ENCODE data around the gene OR4D11.
A peak's percentile ranks its signal among the peaks of the same experiment; 100 is the strongest.

OR4D11 gene

DNA sequence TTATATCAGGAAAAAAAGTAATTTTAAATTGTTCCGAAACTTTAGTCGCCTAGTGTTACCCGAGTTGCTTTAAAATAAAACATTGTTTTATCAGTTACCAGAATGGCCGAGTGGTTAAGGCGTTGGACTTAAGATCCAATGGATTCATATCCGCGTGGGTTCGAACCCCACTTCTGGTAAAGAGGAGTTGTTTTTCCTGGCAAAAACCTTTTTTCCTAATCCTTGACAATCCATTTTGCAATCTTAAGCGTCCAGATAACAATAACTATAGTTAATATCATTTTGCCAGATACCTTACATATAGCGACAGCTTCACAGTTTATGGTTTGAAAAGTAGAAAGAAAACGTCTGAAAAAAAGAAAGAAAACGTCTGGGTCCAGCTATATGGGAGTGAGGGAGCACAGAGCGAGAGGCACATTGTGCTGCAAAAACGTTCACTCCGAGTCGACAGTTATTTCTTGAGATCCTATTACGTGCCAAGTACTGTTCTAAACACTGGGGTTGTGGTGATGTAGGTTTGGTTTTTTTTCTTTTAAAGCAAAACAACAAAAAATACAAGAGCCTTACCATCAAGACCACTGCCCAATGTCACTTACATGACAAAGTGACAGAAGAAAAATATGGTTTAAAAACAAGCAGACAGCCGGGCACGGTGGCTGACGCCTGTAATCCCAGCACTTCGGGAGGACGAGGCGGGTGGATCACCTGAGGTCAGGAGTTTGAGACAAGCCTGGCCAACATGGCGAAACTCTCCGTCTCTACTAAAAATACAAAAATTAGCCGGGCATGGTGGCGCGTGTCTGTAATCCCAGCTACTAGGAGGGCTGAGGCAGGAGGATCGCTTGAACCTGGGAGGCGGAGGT, 48.5 kb downstream of the OR4D11 start:
- Histone ChIP-seq H3K9me3 (no peaks in the 10 kb centered on the region), H3K4me3 (ENCODE audit: low read depth, low read length) (peak overlapping the region; percentile 64), H3K4me1 (no peaks in the 10 kb centered on the region), H3K27me3 (no peaks in the 10 kb centered on the region), H3K36me3 (no peaks in the 10 kb centered on the region)
- TF ChIP-seq, protein P1, sequence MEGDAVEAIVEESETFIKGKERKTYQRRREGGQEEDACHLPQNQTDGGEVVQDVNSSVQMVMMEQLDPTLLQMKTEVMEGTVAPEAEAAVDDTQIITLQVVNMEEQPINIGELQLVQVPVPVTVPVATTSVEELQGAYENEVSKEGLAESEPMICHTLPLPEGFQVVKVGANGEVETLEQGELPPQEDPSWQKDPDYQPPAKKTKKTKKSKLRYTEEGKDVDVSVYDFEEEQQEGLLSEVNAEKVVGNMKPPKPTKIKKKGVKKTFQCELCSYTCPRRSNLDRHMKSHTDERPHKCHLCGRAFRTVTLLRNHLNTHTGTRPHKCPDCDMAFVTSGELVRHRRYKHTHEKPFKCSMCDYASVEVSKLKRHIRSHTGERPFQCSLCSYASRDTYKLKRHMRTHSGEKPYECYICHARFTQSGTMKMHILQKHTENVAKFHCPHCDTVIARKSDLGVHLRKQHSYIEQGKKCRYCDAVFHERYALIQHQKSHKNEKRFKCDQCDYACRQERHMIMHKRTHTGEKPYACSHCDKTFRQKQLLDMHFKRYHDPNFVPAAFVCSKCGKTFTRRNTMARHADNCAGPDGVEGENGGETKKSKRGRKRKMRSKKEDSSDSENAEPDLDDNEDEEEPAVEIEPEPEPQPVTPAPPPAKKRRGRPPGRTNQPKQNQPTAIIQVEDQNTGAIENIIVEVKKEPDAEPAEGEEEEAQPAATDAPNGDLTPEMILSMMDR (IDR thresholded peaks at IDR 0.05; ENCODE audit: low read depth, low read length): no peak
- peak; percentile 49 for DNase-seq

DNA sequence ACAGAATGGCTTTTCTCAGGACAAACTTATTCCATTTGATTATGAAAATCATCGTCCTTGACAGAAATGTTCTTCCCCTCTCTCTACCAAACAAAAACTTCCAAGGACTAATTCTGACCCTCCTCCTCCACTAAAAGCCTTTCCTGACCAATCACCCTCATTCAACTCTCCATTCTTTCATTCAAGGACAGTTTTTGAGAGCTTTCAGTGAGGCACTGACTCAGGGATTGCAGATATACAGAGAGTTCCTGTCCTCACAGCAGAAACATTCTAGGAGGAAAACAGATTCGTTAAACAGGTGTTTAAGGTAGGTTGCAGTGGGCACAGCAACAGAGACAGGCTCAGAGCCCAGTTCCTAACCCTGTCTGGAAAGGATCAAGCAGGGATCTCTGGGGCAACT, 49.5 kb downstream of the OR4D11 start:
- TF ChIP-seq, protein P1 (IDR thresholded peaks at IDR 0.05; ENCODE audit: low read depth, low read length): no peak
- no peaks in the 10 kb centered on the region for H3K27me3 ChIP-seq
- H3K4me3 ChIP-seq (ENCODE audit: low read depth, low read length): peak overlapping the region; percentile 64; the same call in 1 of the 2 replicates
- H3K4me1 ChIP-seq: no peaks in the 10 kb centered on the region
- H3K9me3 ChIP-seq: no peaks in the 10 kb centered on the region
- no peak for DNase-seq
- H3K36me3 ChIP-seq: no peaks in the 10 kb centered on the region

DNA sequence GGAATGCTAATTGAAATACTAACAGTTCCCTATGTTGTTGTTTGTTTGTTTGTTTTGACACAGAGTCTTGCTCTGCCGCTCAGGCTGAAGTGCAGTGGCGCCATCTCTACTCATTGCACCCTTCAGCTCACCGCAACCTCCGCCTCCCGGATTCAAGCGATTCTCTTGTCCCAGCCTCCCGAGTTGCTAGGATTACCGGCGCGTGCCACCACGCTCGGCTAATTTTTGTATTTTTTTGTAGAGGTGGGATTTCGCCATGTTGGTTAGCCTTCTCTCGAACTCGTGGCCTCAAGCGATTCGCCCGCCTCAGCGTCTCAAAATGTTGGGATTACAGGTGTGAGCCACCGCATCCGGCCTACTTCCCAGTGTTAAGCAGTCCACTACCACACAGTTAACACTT, 49.9 kb downstream of the OR4D11 start:
- no peaks in the 10 kb centered on the region for H3K4me1 ChIP-seq
- DNase-seq: no peak
- TF ChIP-seq, protein P1 (IDR thresholded peaks at IDR 0.05; ENCODE audit: low read depth, low read length): no peak
- H3K4me3 ChIP-seq (ENCODE audit: low read depth, low read length): no peak overlapping the region
- no peaks in the 10 kb centered on the region for H3K9me3 ChIP-seq
- no peaks in the 10 kb centered on the region for H3K27me3 ChIP-seq
- H3K36me3 ChIP-seq: no peaks in the 10 kb centered on the region
